NCI-H1105 (cell line): ENCODE results near the gene CHAD.
"Not testable (repeated sequence)": the region's sequence is repeated elsewhere in the genome, so short reads cannot be mapped to it uniquely, and the experiment has no call there.

Source experiments
- DNase-seq: peaks from one replicate; lab custom pipeline; 2025; lab: John Stamatoyannopoulos, UW

CHAD gene

GRCh38 chr17:50426814-50427787 lies 41.6 kb downstream of the CHAD start:
- no peak for DNase-seq

- no peak for DNase-seq
Observed at GRCh38 chr17:50426472-50426782, 42.3 kb downstream of the CHAD start.

- no peak for DNase-seq
Observed at GRCh38 chr17:50425682-50426471, 42.8 kb downstream of the CHAD start, which contains the start of gene ACSF2. Gene ACSF2, plus strand, starts transcription at chr17:50426218. Its CDS starts 44 bp downstream, at chr17:50426262.

GRCh38 chr17:50424996-50425681 lies 43.5 kb downstream of the CHAD start:
- no peak for DNase-seq

- DNase-seq: no peak
Observed at GRCh38 chr17:50424246-50424995, 44.3 kb downstream of the CHAD start.

- no peak for DNase-seq
Observed at GRCh38 chr17:50423553-50424159, 45.0 kb downstream of the CHAD start.

GRCh38 chr17:50422738-50423137 lies 45.9 kb downstream of the CHAD start:
- no peak for DNase-seq

- no peak for DNase-seq
Observed at GRCh38 chr17:50421308-50422051, 47.2 kb downstream of the CHAD start.

- DNase-seq: no peak
Observed at GRCh38 chr17:50420419-50421112, 48.1 kb downstream of the CHAD start.

- not testable (repeated sequence) for DNase-seq
Observed at GRCh38 chr17:50419577-50419976, 49.1 kb downstream of the CHAD start.

GRCh38 chr17:50414808-50415207 lies 53.9 kb downstream of the CHAD start:
- no peak for DNase-seq
